Placental epithelial cell (primary cell): Measurements from ENCODE around the gene MED29. TPM values are rescaled to one million over a fixed set of nuclear protein-coding genes. Genes with fewer than 3 reads are reported as not detected.

ENCODE experiments used
- small RNA-seq: library from RNA; depleted of rRNA; stranded (forward); fragments of <200 nt; gene quantifications from one replicate; pipeline ENCODE3, GENCODE V24; 2012
- total RNA-seq: library from RNA; depleted of rRNA; stranded (reverse); fragments of >200 nt; gene quantifications from 2 replicates; pipeline ENCODE4 v1.2.3, GENCODE V29; 2012

Gene MED29
- 18.1 and 20.9 TPM in 2 replicates for total RNA-seq

DNA sequence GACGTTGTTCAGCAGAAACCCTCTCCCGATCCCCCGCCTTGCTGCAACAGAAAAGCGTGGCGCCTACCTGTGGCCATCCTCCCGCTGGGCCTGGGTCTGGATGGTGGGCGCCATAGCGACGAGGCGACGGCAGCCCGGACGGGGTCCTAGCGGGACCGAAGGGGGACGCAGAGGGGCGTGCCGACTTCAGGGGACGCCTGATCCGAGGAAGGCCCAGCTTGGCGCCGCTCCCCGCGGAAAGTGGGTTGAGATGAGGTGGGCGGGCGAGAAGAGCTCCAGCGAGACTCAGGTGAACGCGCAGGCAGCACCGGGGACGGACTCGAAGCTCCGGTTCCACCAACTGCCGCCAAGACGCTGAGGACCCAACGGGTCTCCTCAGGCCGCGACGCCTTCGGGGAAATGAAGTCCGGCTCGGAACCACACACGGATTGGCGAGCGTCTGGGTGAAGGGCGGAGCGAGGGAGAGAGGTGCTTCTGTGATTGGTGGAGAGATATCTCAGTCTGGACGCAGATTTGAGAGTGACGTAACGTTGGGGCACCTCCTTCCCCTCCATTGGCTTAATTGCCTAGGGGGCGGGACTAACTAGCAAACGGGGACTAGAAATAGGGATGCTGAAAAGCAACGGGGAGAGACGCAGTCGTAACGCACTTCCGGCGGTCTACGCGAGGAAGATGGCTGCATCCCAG, at the start of gene MED29, which contains the start of gene PAF1:
TSS of gene MED29 (plus strand) at position 628 of the 687 bp plus-strand sequence. CDS start at position 673, 45 bp downstream.
TSS of gene PAF1 (minus strand) at position 356 of the 687 bp plus-strand sequence. CDS start at position 114, 242 bp downstream.

GRCh38 chr19:39341719-39342604, 49.2 kb upstream of the MED29 start, which contains the start of gene SAMD4B:
SAMD4B (plus strand) TSS chr19:39342421; CDS start chr19:39356894, 14,473 bp downstream.

GRCh38 chr19:39406656-39407409, 15.7 kb downstream of the MED29 start, which contains the start of gene ZFP36:
ZFP36 (plus strand) TSS chr19:39406847; CDS start chr19:39406905, 58 bp downstream.

GRCh38 chr19:39412100-39412866, 21.1 kb downstream of the MED29 start, which contains the start of gene PLEKHG2:
PLEKHG2 (plus strand) TSS chr19:39412669; CDS start chr19:39414087, 1,418 bp downstream.

DNA sequence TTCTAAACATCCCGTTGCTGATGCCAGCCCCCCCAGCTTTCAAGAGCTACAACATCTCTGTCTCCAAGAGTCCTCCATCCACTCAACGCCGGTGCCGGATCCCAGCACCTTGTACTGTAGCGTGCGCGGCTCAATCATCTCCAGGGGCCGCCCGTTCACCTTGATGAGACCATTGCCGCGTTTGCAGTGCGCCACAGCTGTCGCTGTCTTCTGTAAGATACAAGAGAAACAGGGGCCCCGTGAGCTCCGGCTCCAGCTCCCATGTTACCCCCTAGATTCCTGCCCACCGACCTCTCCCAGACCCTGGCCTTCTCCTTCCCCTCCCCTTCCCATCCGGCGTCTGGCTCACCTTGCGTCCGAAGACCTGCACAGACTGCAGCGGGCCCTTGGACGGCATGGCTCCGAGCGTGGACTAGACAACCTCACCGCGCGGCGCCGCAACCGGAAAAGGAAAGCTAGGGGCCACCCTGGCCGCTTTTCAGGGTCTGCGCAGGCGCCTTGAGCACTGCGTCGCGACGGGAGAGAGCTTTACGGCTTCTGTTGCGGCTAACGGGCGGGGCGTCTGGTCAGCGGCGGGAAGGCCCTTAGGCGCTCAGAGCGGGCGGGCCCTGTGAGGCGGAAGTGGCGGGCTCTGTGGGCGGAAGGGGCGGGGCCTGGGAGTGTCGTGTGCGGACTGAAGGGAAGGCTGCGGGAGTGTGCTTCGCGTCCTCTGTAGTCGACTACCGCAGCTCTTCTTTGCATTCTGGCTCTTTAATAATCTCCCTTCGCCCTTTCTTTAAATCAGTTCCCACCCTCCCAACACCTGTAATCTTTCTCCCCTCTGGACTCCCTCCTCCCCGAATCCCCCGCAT, 44.5 kb downstream of the MED29 start, which contains the start of gene RPS16:
TSS of gene RPS16 (minus strand) at position 451 of the 851 bp plus-strand sequence. CDS start at position 397, 54 bp downstream.

DNA sequence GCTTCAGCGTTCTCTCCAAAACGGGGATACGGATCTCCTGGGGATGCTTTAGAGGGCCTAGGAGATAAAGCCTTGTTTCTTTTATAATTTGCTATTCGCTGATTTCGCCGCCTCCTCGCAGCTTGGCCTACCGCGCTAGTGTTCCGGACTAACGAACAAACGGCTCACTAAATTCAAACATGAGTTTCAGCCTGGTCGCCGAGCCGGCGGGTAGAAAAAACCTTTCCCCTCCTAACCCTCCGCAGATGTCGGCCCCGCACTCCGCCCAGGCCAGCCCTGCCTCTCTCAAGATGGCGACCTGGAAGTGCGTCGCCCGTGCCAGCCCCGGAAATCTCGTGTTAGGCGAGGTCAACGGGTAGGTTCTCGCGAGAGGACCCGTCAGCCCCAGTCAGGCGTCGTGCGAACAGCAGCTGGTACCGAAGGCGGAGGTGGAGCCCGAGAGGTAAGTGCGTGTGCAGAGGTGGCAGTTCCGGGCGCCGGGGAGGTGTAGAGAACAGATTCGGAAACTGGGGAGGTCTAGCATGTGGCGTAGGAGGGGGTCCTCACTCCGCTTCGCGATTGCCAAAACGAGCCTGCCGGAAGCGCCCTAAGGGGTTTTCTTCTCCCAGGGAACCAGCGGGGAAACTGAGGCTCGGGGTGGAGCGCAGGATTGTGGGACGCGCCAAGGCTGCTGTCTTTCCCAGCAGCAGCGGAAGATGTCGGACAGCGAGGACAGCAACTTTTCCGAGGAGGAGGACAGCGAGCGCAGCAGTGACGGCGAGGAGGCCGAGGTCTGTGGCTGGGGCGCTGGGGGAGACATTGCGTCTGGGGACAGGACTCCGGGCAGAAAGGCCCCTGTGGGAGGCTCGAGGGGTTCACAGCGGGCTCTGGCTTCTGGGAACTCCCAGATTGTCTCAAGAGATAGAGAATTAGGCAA, 54.3 kb downstream of the MED29 start, which contains the start of gene SUPT5H:
TSS of gene SUPT5H (plus strand) at position 387 of the 916 bp plus-strand sequence. CDS start at position 696, 309 bp downstream.

Small RNA genes within 50 kb of the gene (small RNA-seq; reads per million reads assigned to genes)
- gene AC011445.2 (0.23 reads per million), gene MIR4530 (0.09 reads per million), gene RN7SL566P (not detected)

Other genes with a start within 250 kb of the MED29 start
- not detected in 2 replicates for gene NCCRP1, start 194.4 kb upstream of the MED29 start, total RNA-seq
- not detected in 2 replicates for gene SYCN, start 187.1 kb upstream of the MED29 start, total RNA-seq
- not detected in 2 replicates for gene IFNL3, start 146.4 kb upstream of the MED29 start, total RNA-seq
- not detected in 2 replicates for gene IFNL4, start 142.5 kb upstream of the MED29 start, total RNA-seq
- gene IFNL2, start 123.0 kb upstream of the MED29 start, total RNA-seq: not detected in 2 replicates
- gene IFNL1, start 95.0 kb upstream of the MED29 start, total RNA-seq: not detected in 2 replicates
- gene LRFN1, start 70.5 kb upstream of the MED29 start, total RNA-seq: 0.39 TPM in 1 of 2 replicates, not detected in the other
- gene GMFG, start 55.3 kb upstream of the MED29 start, total RNA-seq: not detected in 2 replicates
- gene SAMD4B, start 49.0 kb upstream of the MED29 start, total RNA-seq: 64.0 and 66.7 TPM in 2 replicates
- gene PAF1, start 272 bp upstream of the MED29 start, total RNA-seq: 39.3 and 44.9 TPM in 2 replicates
- 16.2 and 16.9 TPM in 2 replicates for gene ZFP36, start 15.5 kb downstream of the MED29 start, total RNA-seq
- 17.5 and 29.4 TPM in 2 replicates for gene PLEKHG2, start 21.3 kb downstream of the MED29 start, total RNA-seq
- gene RPS16, start 44.6 kb downstream of the MED29 start, total RNA-seq: 123 and 173 TPM in 2 replicates
- 84.8 and 94.0 TPM in 2 replicates for gene SUPT5H, start 54.2 kb downstream of the MED29 start, total RNA-seq
- 35.3 and 58.7 TPM in 2 replicates for gene TIMM50, start 89.5 kb downstream of the MED29 start, total RNA-seq
- gene DLL3, start 107.6 kb downstream of the MED29 start, total RNA-seq: under 0.01 TPM in 1 of 2 replicates, not detected in the other
- not detected in 2 replicates for gene SELENOV, start 123.8 kb downstream of the MED29 start, total RNA-seq
- 1.1 and 1.2 TPM in 2 replicates for gene EID2B, start 141.5 kb downstream of the MED29 start, total RNA-seq
- gene EID2, start 148.8 kb downstream of the MED29 start, total RNA-seq: 6.3 and 14.4 TPM in 2 replicates
- gene LGALS13, start 211.1 kb downstream of the MED29 start, total RNA-seq: not detected in 2 replicates